Measurements from ENCODE around the gene PIGR. TPM values are rescaled to one million over a fixed set of nuclear protein-coding genes. Genes with fewer than 3 reads are reported as not detected.

PIGR gene
- total and polyA plus RNA-seq, 9 of the 15 experiments (the other 6 are each of a cell fraction or from before 2014, with no cell fraction given), result 0.01 to 1.5 (median 0.03) TPM; not detected in 4

- TF ChIP-seq NFXL1 (CRISPR knock-in tag; IDR thresholded peaks at IDR 0.05), result no peak
- TF ChIP-seq ZNF277 (CRISPR knock-in tag; IDR thresholded peaks at IDR 0.05; ENCODE audit: borderline replicate concordance), result no peak
- peak; percentile 34 for TF ChIP-seq PRDM10 (IDR thresholded peaks at IDR 0.05; ENCODE audit: partially characterized antibody)
- TF ChIP-seq ZNF398 (CRISPR knock-in tag; IDR thresholded peaks at IDR 0.05), result no peak
- no peak for TF ChIP-seq NFATC3 (IDR thresholded peaks at IDR 0.05)
- no peak for TF ChIP-seq BMI1 (IDR thresholded peaks at IDR 0.05; ENCODE audit: low read length)
- TF ChIP-seq CLOCK (CRISPR knock-in tag; IDR thresholded peaks at IDR 0.05; ENCODE audit: borderline replicate concordance), result no peak
- TF ChIP-seq PHF20 (IDR thresholded peaks at IDR 0.05; ENCODE audit: partially characterized antibody), result no peak
- TF ChIP-seq RBM25 (IDR thresholded peaks at IDR 0.05; ENCODE audit: low read depth, low read length, severe bottlenecking), result no peak
- TF ChIP-seq ZKSCAN1 (IDR thresholded peaks at IDR 0.05; ENCODE audit: low read depth, low read length), result no peak
- TF ChIP-seq VEZF1 (CRISPR knock-in tag; IDR thresholded peaks at IDR 0.05), result peak; percentile 34
- TF ChIP-seq MYC (IDR thresholded peaks at IDR 0.05; ENCODE audit: low read depth, low read length), result no peak
- no peak for TF ChIP-seq MYC (CRISPR knock-in tag; IDR thresholded peaks at IDR 0.05; ENCODE audit: borderline replicate concordance, low read depth)
- TF ChIP-seq DLX4 (CRISPR knock-in tag; IDR thresholded peaks at IDR 0.05), result no peak
Observed at GRCh38 chr1:206923009-206923960, 23.0 kb downstream of the PIGR start (continued).
